H1 (cell line): Measurements from ENCODE around the gene PANX2.

Source experiments
- ATF2 ChIP-seq: IDR thresholded peaks from 2 replicates; pipeline ENCODE4 v1.6.1; 2012; ENCODE audit warnings: low read length, inconsistent platforms
- CTBP2 ChIP-seq: IDR thresholded peaks from 2 replicates; pipeline ENCODE4 v1.7.0; 2011; ENCODE audit warnings: borderline replicate concordance, mild to moderate bottlenecking, moderate library complexity, mixed read lengths, low read length; ENCODE audit not compliant: insufficient read depth, insufficient read length
- CTCF ChIP-seq, 3 experiments: IDR thresholded peaks; 1 replicate in 2 of 3; 2 replicates in 1 of 3; pipeline versions ENCODE4 v1.5.1 to v1.6.1; 2011; ENCODE audit warnings: low read length in 3 of 3, mild to moderate bottlenecking in 3 of 3, inconsistent platforms in 2 of 3, low read depth in 1 of 3, moderate library complexity in 1 of 3; ENCODE audit not compliant: insufficient read depth in 1 of 3; ENCODE audit errors: control extremely low read depth in 1 of 3
- EP300 ChIP-seq, 2 experiments: IDR thresholded peaks; 1 replicate in 1 of 2; 2 replicates in 1 of 2; pipeline ENCODE4 v1.6.1; 2011 to 2012; ENCODE audit warnings: low read depth in 2 of 2, low read length in 2 of 2, mild to moderate bottlenecking in 2 of 2, borderline replicate concordance in 1 of 2, inconsistent platforms in 1 of 2, moderate library complexity in 1 of 2
- EZH2 ChIP-seq: fragments of 200-600 bp; sonication (generic); IDR thresholded peaks from 2 replicates; pipeline ENCODE4 v1.7.1; 2012; ENCODE audit warnings: low read depth, mild to moderate bottlenecking, moderate library complexity, low read length, inconsistent platforms; ENCODE audit not compliant: severe bottlenecking
- POLR2A ChIP-seq, 2 experiments: IDR thresholded peaks; 1 replicate in 1 of 2; 2 replicates in 1 of 2; pipeline ENCODE4 v1.6.1; 2011; ENCODE audit warnings: low read depth in 2 of 2, low read length in 2 of 2, mild to moderate bottlenecking in 2 of 2; ENCODE audit errors: control extremely low read depth in 1 of 2
- SIN3A ChIP-seq, 2 experiments: IDR thresholded peaks in 1 of 2; conservative IDR thresholded peaks in 1 of 2; 2 replicates each; pipeline ENCODE4 v1.6.1; 2011 to 2012; ENCODE audit warnings: low read length in 2 of 2, improper control_type of control experiment in 1 of 2, low read depth in 1 of 2, mild to moderate bottlenecking in 1 of 2
- SP1 ChIP-seq: IDR thresholded peaks from 2 replicates; pipeline ENCODE4 v1.6.1; 2011; ENCODE audit warnings: low read depth, low read length
- SRF ChIP-seq: IDR thresholded peaks from 2 replicates; pipeline ENCODE4 v1.6.1; 2011; ENCODE audit warnings: mild to moderate bottlenecking, low read depth, low read length, moderate library complexity

GRCh38 chr22:50175921-50176849 is 5.7 kb downstream of the PANX2 start:
- no peak for TF ChIP-seq POLR2A (IDR thresholded peaks at IDR 0.05; ENCODE audit: control extremely low read depth in 1 of 2, low read depth in 2 of 2, low read length in 2 of 2)
- TF ChIP-seq SIN3A (conservative IDR thresholded peaks at IDR 0.05 in 1 of 2, IDR thresholded peaks at IDR 0.05 in 1 of 2; ENCODE audit: low read depth in 1 of 2, low read length in 2 of 2), result no peak
- TF ChIP-seq CTCF (IDR thresholded peaks at IDR 0.05; ENCODE audit: control extremely low read depth in 1 of 3, insufficient read depth in 1 of 3, low read depth in 1 of 3, low read length in 3 of 3), result no peak
- TF ChIP-seq CTBP2, result no peak
- TF ChIP-seq EZH2, result no peak
- no peak for TF ChIP-seq SP1
- no peak for TF ChIP-seq ATF2
- no peak for TF ChIP-seq EP300 (IDR thresholded peaks at IDR 0.05; ENCODE audit: borderline replicate concordance in 1 of 2, low read depth in 2 of 2, low read length in 2 of 2)
- no peak for TF ChIP-seq SRF
